HepG2 (cell line): ENCODE results near the gene FGA. TPM values are rescaled to one million over a fixed set of nuclear protein-coding genes. Genes with fewer than 3 reads are reported as not detected.

Experiments
- CHD2 ChIP-seq: IDR thresholded peaks from 2 replicates; pipeline ENCODE4 v1.6.1; 2011; ENCODE audit warnings: low read depth, low read length, improper control_type of control experiment
- HNF1A ChIP-seq, 2 experiments: sonication (generic) in 1 of 2; formaldehyde crosslinking in 1 of 2; IDR thresholded peaks; 2 replicates each; pipeline versions ENCODE4 v1.4.0 to v1.6.1; 2016 to 2020; ENCODE audit warnings: borderline replicate concordance in 1 of 2, low read depth in 1 of 2, mild to moderate bottlenecking in 1 of 2, missing genetic modification reagents in 1 of 2
- KDM2A ChIP-seq: sonication (generic); formaldehyde crosslinking; IDR thresholded peaks from 2 replicates; pipeline ENCODE4 v1.4.0; 2020; ENCODE audit warnings: low read depth, missing genetic modification reagents, borderline replicate concordance
- MTA3 ChIP-seq: sonication (generic); formaldehyde crosslinking; IDR thresholded peaks from 2 replicates; pipeline ENCODE4 v1.4.0; 2020; ENCODE audit warnings: missing genetic modification reagents
- MTF1 ChIP-seq: sonication (generic); formaldehyde crosslinking; IDR thresholded peaks from 2 replicates; pipeline ENCODE4 v1.5.0; 2020; ENCODE audit warnings: missing genetic modification reagents
- PAX8 ChIP-seq: sonication (generic); formaldehyde crosslinking; IDR thresholded peaks from 2 replicates; pipeline ENCODE4 v1.8.0; 2022; ENCODE audit warnings: mild to moderate bottlenecking, missing genetic modification reagents, borderline replicate concordance
- STAG1 ChIP-seq: sonication (generic); formaldehyde crosslinking; IDR thresholded peaks from 2 replicates; pipeline ENCODE4 v1.4.0; 2020; ENCODE audit warnings: missing genetic modification reagents
- SUZ12 ChIP-seq: fragments of 150-350 bp; IDR thresholded peaks from 2 replicates; pipeline ENCODE4 v1.6.1; 2014; ENCODE audit warnings: low read depth, low read length
- TOPORS ChIP-seq: sonication (generic); formaldehyde crosslinking; IDR thresholded peaks from 2 replicates; pipeline ENCODE4 v1.8.0; 2023; ENCODE audit warnings: mild to moderate bottlenecking, missing genetic modification reagents
- TRAFD1 ChIP-seq: sonication (generic); formaldehyde crosslinking; IDR thresholded peaks from 2 replicates; pipeline ENCODE4 v1.5.1; 2020; ENCODE audit warnings: missing genetic modification reagents, mild to moderate bottlenecking, borderline replicate concordance
- ZFP82 ChIP-seq: sonication (generic); formaldehyde crosslinking; IDR thresholded peaks from 2 replicates; pipeline ENCODE4 v1.5.1; 2020; ENCODE audit warnings: mild to moderate bottlenecking, missing genetic modification reagents, borderline replicate concordance
- ZNF160 ChIP-seq: sonication (generic); formaldehyde crosslinking; IDR thresholded peaks from 2 replicates; pipeline ENCODE4 v1.8.0; 2022; ENCODE audit warnings: mild to moderate bottlenecking, inconsistent platforms, missing genetic modification reagents
- ZNF460 ChIP-seq: sonication (generic); formaldehyde crosslinking; IDR thresholded peaks from 2 replicates; pipeline ENCODE4 v1.5.1; 2020; ENCODE audit warnings: missing genetic modification reagents, mild to moderate bottlenecking, borderline replicate concordance
- ZNF720 ChIP-seq: sonication (generic); formaldehyde crosslinking; IDR thresholded peaks from 2 replicates; pipeline ENCODE4 v1.4.0; 2020; ENCODE audit warnings: missing genetic modification reagents
- ZNF770 ChIP-seq: sonication (generic); formaldehyde crosslinking; IDR thresholded peaks from 2 replicates; pipeline ENCODE4 v1.5.0; 2020; ENCODE audit warnings: mild to moderate bottlenecking, missing genetic modification reagents
- polyA plus RNA-seq, 8 experiments: library from polyadenylated mRNA; depleted of rRNA in 3 of 8; stranded (reverse) in 7 of 8; unstranded in 1 of 8; fragments of >200 nt; fragmentation: Illumina TruSeq in 4 of 8; extraction: Trizol in 4 of 8; gene quantifications; 2 replicates each; pipeline versions ENCODE4 v1.2.1 to v1.2.3, GENCODE V29; 2011 to 2016; ENCODE audit warnings: low read depth in 4 of 8, missing spikeins in 1 of 8, mixed read lengths in 1 of 8; ENCODE audit not compliant: insufficient read depth in 1 of 8
- total RNA-seq, 5 experiments: library from RNA; depleted of rRNA; stranded (reverse); fragments of >200 nt; fragmentation: Illumina TruSeq; extraction: Trizol; gene quantifications; 2 replicates each; pipeline ENCODE4 v1.2.3, GENCODE V29; 2016; ENCODE audit warnings: low read depth in 1 of 5
- TF ChIP-seq, protein P1 (sequence below): sonication (generic); formaldehyde crosslinking; IDR thresholded peaks from 2 replicates; pipeline ENCODE4 v1.4.0; 2020; ENCODE audit warnings: missing genetic modification reagents, mild to moderate bottlenecking, borderline replicate concordance

FGA gene
- total and polyA plus RNA-seq, 2 of the 13 experiments (the other 11 are each of a cell fraction or from before 2014, with no cell fraction given), result 640 to 1,523 TPM

DNA sequence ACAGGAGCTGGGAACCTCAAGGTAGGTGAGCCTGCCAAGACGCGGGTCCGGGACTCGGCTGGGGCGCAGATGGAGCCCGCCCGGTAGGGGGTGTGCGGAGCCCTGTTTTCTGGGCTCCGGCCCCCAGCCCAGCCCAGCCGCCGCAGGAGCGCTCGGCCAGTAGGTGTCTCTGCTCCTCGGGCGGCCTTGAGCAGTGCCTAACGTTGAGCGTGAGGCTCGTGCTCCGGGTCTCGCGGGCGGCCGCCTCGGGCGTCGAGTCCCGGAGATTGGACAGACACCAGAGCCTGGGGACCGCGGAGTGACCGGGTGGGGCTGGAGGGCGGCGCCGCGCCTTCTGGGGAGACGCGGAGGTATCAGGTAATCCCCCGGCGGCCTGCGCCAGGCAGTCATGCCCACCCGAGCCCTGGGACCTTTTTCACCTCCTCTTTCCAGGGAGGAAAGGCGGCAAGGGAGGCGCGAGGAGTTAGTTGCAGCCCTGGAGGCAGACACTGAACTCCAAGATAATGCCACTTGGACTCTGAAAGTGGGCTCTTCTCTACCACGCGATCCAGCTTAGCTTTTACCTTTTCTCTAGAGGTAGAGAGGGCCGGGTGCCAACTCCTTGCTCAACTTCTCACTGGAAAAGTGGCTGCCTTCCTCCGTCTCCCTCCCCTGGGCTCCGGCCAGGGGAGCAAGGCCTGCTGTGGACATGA, 36.4 kb upstream of the FGA start (continued):
- no peak for TF ChIP-seq TRAFD1 (CRISPR knock-in tag)
- TF ChIP-seq ZNF460 (CRISPR knock-in tag), result no peak
- TF ChIP-seq ZNF770 (CRISPR knock-in tag), result no peak
- 0 out of 2 replicates have a peak, but pooled peaks have one; percentile 38 for TF ChIP-seq ZNF160
- no peak for TF ChIP-seq MTF1 (CRISPR knock-in tag)
- no peak for TF ChIP-seq SUZ12
- no peak for TF ChIP-seq ZNF720 (CRISPR knock-in tag)
- no peak for TF ChIP-seq HNF1A (IDR thresholded peaks at IDR 0.05; ENCODE audit: low read depth)
- no peak for TF ChIP-seq HNF1A (CRISPR knock-in tag; IDR thresholded peaks at IDR 0.05; ENCODE audit: borderline replicate concordance)
- TF ChIP-seq PAX8 (CRISPR knock-in tag), result no peak
- TF ChIP-seq CHD2, result 0 out of 2 replicates have a peak, but pooled peaks have one; percentile 23
- no peak for TF ChIP-seq MTA3 (CRISPR knock-in tag)
- no peak for TF ChIP-seq TOPORS (CRISPR knock-in tag)
- TF ChIP-seq, protein P1, sequence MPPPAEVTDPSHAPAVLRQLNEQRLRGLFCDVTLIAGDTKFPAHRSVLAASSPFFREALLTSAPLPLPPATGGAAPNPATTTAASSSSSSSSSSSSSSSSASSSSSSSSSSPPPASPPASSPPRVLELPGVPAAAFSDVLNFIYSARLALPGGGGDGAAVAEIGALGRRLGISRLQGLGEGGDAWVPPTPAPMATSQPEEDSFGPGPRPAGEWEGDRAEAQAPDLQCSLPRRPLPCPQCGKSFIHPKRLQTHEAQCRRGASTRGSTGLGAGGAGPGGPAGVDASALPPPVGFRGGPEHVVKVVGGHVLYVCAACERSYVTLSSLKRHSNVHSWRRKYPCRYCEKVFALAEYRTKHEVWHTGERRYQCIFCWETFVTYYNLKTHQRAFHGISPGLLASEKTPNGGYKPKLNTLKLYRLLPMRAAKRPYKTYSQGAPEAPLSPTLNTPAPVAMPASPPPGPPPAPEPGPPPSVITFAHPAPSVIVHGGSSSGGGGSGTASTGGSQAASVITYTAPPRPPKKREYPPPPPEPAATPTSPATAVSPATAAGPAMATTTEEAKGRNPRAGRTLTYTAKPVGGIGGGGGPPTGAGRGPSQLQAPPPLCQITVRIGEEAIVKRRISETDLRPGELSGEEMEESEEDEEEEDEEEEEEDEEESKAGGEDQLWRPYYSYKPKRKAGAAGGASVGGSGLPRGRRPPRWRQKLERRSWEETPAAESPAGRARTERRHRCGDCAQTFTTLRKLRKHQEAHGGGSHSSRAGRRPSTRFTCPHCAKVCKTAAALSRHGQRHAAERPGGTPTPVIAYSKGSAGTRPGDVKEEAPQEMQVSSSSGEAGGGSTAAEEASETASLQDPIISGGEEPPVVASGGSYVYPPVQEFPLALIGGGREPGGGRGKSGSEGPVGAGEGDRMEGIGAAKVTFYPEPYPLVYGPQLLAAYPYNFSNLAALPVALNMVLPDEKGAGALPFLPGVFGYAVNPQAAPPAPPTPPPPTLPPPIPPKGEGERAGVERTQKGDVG, result no peak
- TF ChIP-seq STAG1 (CRISPR knock-in tag), result peak; percentile 67
- no peak for TF ChIP-seq ZFP82 (CRISPR knock-in tag)
- peak; percentile 66; the same call in 1 of the 2 replicates for TF ChIP-seq KDM2A (CRISPR knock-in tag)
